Measurements from ENCODE around the gene TPCN2.

TPCN2 gene

DNA sequence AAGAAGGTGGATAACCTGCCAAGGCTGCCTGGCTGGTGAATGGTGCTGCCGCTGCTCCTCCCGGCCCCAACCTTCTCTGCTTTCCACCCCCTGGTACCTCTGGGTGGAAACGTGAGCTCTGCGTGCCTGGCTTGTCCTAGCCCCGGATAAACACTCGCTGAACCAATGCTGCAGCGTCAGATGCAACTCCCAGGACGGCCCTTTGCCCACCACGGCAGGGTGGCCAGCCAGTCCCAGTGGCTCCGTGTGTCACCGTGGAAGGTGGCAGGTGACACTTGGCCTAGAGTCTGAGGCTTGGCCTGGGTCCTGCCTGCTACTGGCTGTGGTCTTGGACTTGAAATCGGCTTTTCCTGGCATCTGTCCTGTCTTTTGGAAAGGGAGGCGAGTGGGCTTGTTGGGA lies 47.7 kb downstream of the TPCN2 start:
- DNase-seq (ENCODE audit: low read depth, low spot score) = no peak
- Histone ChIP-seq H3K27ac (ENCODE audit: low read length) (no peak overlapping the region), H3K9me3 (ENCODE audit: control insufficient read depth, insufficient read depth, low read length) (no peaks in the 10 kb centered on the region), H3K27me3 (ENCODE audit: control insufficient read depth, insufficient read depth, low read length) (no peaks in the 10 kb centered on the region), H3K4me1 (ENCODE audit: control insufficient read depth, insufficient read depth, low read length) (0 out of 2 replicates have a peak, but pooled peaks cover 1% of the 10 kb centered on the region), H3K4me3 (ENCODE audit: low read length) (no peak overlapping the region), H3K36me3 (ENCODE audit: control insufficient read depth, insufficient read depth, low read length) (no peaks in the 10 kb centered on the region; the same call in 1 of the 2 replicates)
- no CpG with 5 or more reads among the region's 13 CpGs for WGBS (ENCODE audit: insufficient coverage, insufficient read length)

DNA sequence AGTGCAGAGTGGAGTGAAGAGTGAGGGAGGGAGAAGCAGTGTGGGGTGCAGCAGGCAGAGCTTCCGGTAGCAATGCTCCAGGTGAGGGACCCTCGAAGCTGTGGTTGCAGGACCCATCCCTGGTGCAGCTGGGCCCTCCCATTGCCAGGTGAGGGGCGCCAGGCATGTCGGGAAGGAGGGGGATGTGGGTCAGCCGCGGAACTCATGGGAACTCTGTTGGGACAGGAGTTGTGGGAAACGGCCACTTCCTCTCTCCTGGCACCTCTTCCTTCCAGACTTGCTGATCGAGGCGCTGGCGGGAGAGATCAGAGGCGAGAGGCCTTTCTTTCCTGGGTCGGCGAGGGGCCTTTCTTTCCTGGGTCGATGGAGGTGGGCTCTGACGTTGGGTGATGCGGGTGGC lies 48.5 kb downstream of the TPCN2 start:
- DNase-seq (ENCODE audit: low read depth, low spot score) = no peak
- Histone ChIP-seq H3K4me3 (ENCODE audit: low read length) (no peak overlapping the region), H3K27me3 (ENCODE audit: control insufficient read depth, insufficient read depth, low read length) (no peaks in the 10 kb centered on the region), H3K4me1 (ENCODE audit: control insufficient read depth, insufficient read depth, low read length) (peaks cover 3% of the 10 kb centered on the region; the same call in 1 of the 2 replicates), H3K36me3 (ENCODE audit: control insufficient read depth, insufficient read depth, low read length) (no peaks in the 10 kb centered on the region; the same call in 1 of the 2 replicates), H3K9me3 (ENCODE audit: control insufficient read depth, insufficient read depth, low read length) (no peaks in the 10 kb centered on the region), H3K27ac (ENCODE audit: low read length) (no peak overlapping the region)
- no CpG with 5 or more reads among the region's 16 CpGs for WGBS (ENCODE audit: insufficient coverage, insufficient read length)

DNA sequence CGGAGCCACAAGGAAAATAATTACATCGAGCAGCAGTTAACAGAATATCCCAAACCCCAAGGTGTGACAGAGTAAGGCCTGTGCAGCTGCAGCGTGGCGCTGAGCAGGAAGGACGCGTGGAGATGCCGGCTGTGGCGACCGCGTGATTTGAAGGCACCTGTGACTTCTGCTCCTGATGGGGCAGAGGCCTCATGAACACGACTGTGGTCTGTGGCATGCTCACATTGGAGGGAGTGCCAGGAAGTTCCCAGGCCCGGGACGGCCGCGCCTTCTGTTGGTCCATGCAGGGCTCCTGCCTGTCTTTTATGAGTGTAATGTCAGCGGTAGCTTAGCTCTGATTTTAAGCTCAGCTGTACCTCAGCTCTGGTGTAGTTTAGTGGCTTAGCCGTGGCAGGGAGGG lies 50.4 kb downstream of the TPCN2 start:
- no peak for DNase-seq (ENCODE audit: low read depth, low spot score)
- H3K9me3 ChIP-seq (ENCODE audit: control insufficient read depth, insufficient read depth, low read length) = no peaks in the 10 kb centered on the region
- H3K4me3 ChIP-seq (ENCODE audit: low read length) = no peak overlapping the region
- peaks cover 3% of the 10 kb centered on the region; the same call in 1 of the 2 replicates for H3K4me1 ChIP-seq (ENCODE audit: control insufficient read depth, insufficient read depth, low read length)
- H3K36me3 ChIP-seq (ENCODE audit: control insufficient read depth, insufficient read depth, low read length) = no peaks in the 10 kb centered on the region
- no CpG with 5 or more reads among the region's 17 CpGs for WGBS (ENCODE audit: insufficient coverage, insufficient read length)
- H3K27me3 ChIP-seq (ENCODE audit: control insufficient read depth, insufficient read depth, low read length) = no peaks in the 10 kb centered on the region
- no peak overlapping the region for H3K27ac ChIP-seq (ENCODE audit: low read length)

- DNase-seq (ENCODE audit: low read depth, low spot score) = no peak
- Histone ChIP-seq H3K36me3 (ENCODE audit: control insufficient read depth, insufficient read depth, low read length) (no peaks in the 10 kb centered on the region), H3K27ac (ENCODE audit: low read length) (no peak overlapping the region), H3K9me3 (ENCODE audit: control insufficient read depth, insufficient read depth, low read length) (no peaks in the 10 kb centered on the region), H3K4me1 (ENCODE audit: control insufficient read depth, insufficient read depth, low read length) (peaks cover 3% of the 10 kb centered on the region; the same call in 1 of the 2 replicates), H3K27me3 (ENCODE audit: control insufficient read depth, insufficient read depth, low read length) (no peaks in the 10 kb centered on the region), H3K4me3 (ENCODE audit: low read length) (no peak overlapping the region)
- whole genome bisulfite sequencing (ENCODE audit: insufficient coverage, insufficient read length) = no CpG with 5 or more reads among the region's 13 CpGs
Observed at GRCh38 chr11:69100454-69101114, 51.9 kb downstream of the TPCN2 start.

GRCh38 chr11:69101115-69101791 lies 52.5 kb downstream of the TPCN2 start:
- Histone ChIP-seq H3K27ac (ENCODE audit: low read length) (no peak overlapping the region), H3K36me3 (ENCODE audit: control insufficient read depth, insufficient read depth, low read length) (no peaks in the 10 kb centered on the region), H3K4me1 (ENCODE audit: control insufficient read depth, insufficient read depth, low read length) (peaks cover 3% of the 10 kb centered on the region; the same call in 1 of the 2 replicates), H3K9me3 (ENCODE audit: control insufficient read depth, insufficient read depth, low read length) (no peaks in the 10 kb centered on the region), H3K27me3 (ENCODE audit: control insufficient read depth, insufficient read depth, low read length) (no peaks in the 10 kb centered on the region), H3K4me3 (ENCODE audit: low read length) (no peak overlapping the region)
- no CpG with 5 or more reads among the region's 14 CpGs for whole genome bisulfite sequencing (ENCODE audit: insufficient coverage, insufficient read length)
- DNase-seq (ENCODE audit: low read depth, low spot score) = peak; percentile 76

DNA sequence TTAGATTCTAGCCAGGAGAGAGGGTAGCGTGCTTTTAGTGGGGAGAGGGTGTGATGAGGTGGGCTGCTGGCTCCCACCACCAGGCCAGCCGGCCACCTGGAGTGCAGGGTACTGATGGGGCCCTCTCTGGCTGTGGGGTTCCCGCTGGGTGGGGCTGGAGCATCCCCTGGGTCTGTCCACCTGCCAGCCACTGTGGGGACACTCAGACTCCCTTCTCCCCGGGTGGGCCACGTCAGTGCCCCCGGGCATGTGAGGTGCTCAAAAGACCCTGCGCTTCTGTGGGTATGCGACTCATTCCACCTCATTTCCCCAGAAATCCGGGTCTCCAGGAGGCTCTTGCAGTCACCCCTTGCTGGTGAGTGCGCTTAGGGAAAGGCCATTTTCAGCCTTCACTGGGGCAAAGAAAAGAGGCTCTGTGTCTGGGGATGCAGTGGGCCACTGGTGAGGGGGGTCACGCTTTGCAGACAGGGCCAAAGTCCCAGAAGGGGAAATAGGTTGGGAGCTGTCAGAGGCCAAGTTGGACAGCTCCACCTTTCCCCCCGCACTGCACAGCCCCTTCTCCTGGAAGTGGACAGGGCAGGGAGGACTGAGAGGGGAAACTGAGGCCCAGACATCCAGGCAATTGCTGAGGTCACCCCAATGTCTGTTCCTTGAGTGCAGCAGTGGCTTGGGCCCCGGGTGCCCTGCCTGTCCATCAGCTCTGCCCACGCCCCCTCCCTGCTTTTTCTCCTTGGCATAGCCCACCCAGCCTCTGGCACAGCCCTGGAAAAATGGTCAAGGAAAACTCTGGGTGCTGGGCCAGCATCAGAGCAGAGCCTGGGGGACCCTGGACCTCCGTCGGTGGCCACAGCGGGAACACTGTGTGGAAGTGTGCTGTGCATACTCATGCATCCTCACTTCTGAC lies 53.3 kb downstream of the TPCN2 start:
- no CpG with 5 or more reads among the region's 17 CpGs for WGBS (ENCODE audit: insufficient coverage, insufficient read length)
- no peak overlapping the region for H3K4me3 ChIP-seq (ENCODE audit: low read length)
- no peak for DNase-seq (ENCODE audit: low read depth, low spot score)
- no peaks in the 10 kb centered on the region for H3K9me3 ChIP-seq (ENCODE audit: control insufficient read depth, insufficient read depth, low read length)
- H3K27me3 ChIP-seq (ENCODE audit: control insufficient read depth, insufficient read depth, low read length) = no peaks in the 10 kb centered on the region
- H3K36me3 ChIP-seq (ENCODE audit: control insufficient read depth, insufficient read depth, low read length) = no peaks in the 10 kb centered on the region
- H3K4me1 ChIP-seq (ENCODE audit: control insufficient read depth, insufficient read depth, low read length) = peaks cover 3% of the 10 kb centered on the region; the same call in 1 of the 2 replicates
- no peak overlapping the region for H3K27ac ChIP-seq (ENCODE audit: low read length)

GRCh38 chr11:69102732-69103615 lies 54.2 kb downstream of the TPCN2 start:
- Histone ChIP-seq H3K27ac (ENCODE audit: low read length) (no peak overlapping the region), H3K27me3 (ENCODE audit: control insufficient read depth, insufficient read depth, low read length) (no peaks in the 10 kb centered on the region), H3K4me1 (ENCODE audit: control insufficient read depth, insufficient read depth, low read length) (peaks cover 3% of the 10 kb centered on the region; the same call in 1 of the 2 replicates), H3K9me3 (ENCODE audit: control insufficient read depth, insufficient read depth, low read length) (no peaks in the 10 kb centered on the region), H3K4me3 (ENCODE audit: low read length) (no peak overlapping the region), H3K36me3 (ENCODE audit: control insufficient read depth, insufficient read depth, low read length) (no peaks in the 10 kb centered on the region)
- WGBS (ENCODE audit: insufficient coverage, insufficient read length) = no CpG with 5 or more reads among the region's 24 CpGs
- no peak for DNase-seq (ENCODE audit: low read depth, low spot score)

DNA sequence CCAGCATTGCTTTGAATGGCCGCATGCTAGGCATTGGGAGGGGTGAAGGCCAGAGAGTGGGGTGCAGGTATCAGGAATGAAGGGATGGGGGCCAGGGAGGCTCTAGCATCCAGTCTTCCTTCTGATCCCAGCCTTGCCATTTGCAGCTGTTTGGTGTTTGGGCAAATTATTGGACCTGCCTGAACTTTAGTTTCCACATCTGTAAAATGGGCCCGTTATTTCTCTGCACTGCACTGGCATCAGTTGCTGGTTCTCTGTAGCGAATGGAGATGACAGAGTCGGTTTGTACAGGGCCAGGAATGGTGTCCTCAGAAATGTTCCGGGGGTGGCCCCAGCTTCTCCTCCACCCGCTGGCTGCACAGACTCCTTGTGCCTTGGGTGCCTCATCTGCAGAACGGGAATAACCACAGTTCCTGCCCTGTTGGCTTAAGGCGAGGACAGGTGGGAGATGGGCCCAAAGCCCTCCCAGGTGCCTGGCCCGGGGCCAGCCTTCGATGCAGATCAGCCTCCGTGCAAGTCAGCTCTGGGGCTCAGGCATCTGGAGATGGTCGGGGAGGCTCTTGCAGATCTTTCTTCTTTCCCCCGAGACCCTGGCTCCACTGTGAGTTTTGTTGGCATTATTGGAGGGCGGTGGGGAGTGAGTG lies 55.6 kb downstream of the TPCN2 start:
- H3K36me3 ChIP-seq (ENCODE audit: control insufficient read depth, insufficient read depth, low read length) = no peaks in the 10 kb centered on the region
- H3K9me3 ChIP-seq (ENCODE audit: control insufficient read depth, insufficient read depth, low read length) = no peaks in the 10 kb centered on the region
- no CpG with 5 or more reads among the region's 14 CpGs for WGBS (ENCODE audit: insufficient coverage, insufficient read length)
- H3K4me1 ChIP-seq (ENCODE audit: control insufficient read depth, insufficient read depth, low read length) = peaks cover 3% of the 10 kb centered on the region; the same call in 1 of the 2 replicates
- H3K4me3 ChIP-seq (ENCODE audit: low read length) = no peak overlapping the region
- H3K27me3 ChIP-seq (ENCODE audit: control insufficient read depth, insufficient read depth, low read length) = no peaks in the 10 kb centered on the region
- DNase-seq (ENCODE audit: low read depth, low spot score) = no peak
- H3K27ac ChIP-seq (ENCODE audit: low read length) = no peak overlapping the region

GRCh38 chr11:69104856-69105395 lies 56.2 kb downstream of the TPCN2 start:
- WGBS (ENCODE audit: insufficient coverage, insufficient read length) = no CpG with 5 or more reads among the region's 21 CpGs
- DNase-seq (ENCODE audit: low read depth, low spot score) = no peak
- H3K4me3 ChIP-seq (ENCODE audit: low read length) = no peak overlapping the region
- H3K4me1 ChIP-seq (ENCODE audit: control insufficient read depth, insufficient read depth, low read length) = peaks cover 1% of the 10 kb centered on the region; the same call in 1 of the 2 replicates
- H3K27me3 ChIP-seq (ENCODE audit: control insufficient read depth, insufficient read depth, low read length) = no peaks in the 10 kb centered on the region
- H3K27ac ChIP-seq (ENCODE audit: low read length) = no peak overlapping the region
- no peaks in the 10 kb centered on the region for H3K36me3 ChIP-seq (ENCODE audit: control insufficient read depth, insufficient read depth, low read length)
- no peaks in the 10 kb centered on the region for H3K9me3 ChIP-seq (ENCODE audit: control insufficient read depth, insufficient read depth, low read length)

Data from iPS DF 6.9 (cell line).